DMS79 treated with DMSO at 0.1 percent for 48 hours (cell line): ENCODE measurements around the gene EPHA2.
"Not testable (repeated sequence)": the region's sequence is repeated elsewhere in the genome, so short reads cannot be mapped to it uniquely, and the experiment has no call there.

Experiments used
- DNase-seq: peaks from one replicate; lab custom pipeline; 2025; lab: John Stamatoyannopoulos, UW

Gene EPHA2

GRCh38 chr1:16119504-16119903 is 36.4 kb downstream of the EPHA2 start:
- no peak for DNase-seq

GRCh38 chr1:16118706-16119105 is 37.2 kb downstream of the EPHA2 start:
- DNase-seq = no peak

GRCh38 chr1:16117936-16118335 is 37.9 kb downstream of the EPHA2 start:
- DNase-seq = no peak

- no peak for DNase-seq
These were observed 38.5 kb downstream of the EPHA2 start for GRCh38 chr1:16117369-16117768.

GRCh38 chr1:16116625-16117024 is 39.2 kb downstream of the EPHA2 start:
- no peak for DNase-seq

GRCh38 chr1:16116002-16116401 is 39.9 kb downstream of the EPHA2 start:
- no peak for DNase-seq

GRCh38 chr1:16115468-16115983 is 40.3 kb downstream of the EPHA2 start:
- no peak for DNase-seq

GRCh38 chr1:16114527-16115467 is 41.1 kb downstream of the EPHA2 start:
- no peak for DNase-seq

GRCh38 chr1:16112596-16113555 is 43.0 kb downstream of the EPHA2 start:
- no peak for DNase-seq

- no peak for DNase-seq
These were observed 43.9 kb downstream of the EPHA2 start for GRCh38 chr1:16111771-16112595.

- DNase-seq = no peak
These were observed 45.0 kb downstream of the EPHA2 start for GRCh38 chr1:16110884-16111283.

- no peak for DNase-seq
These were observed 45.4 kb downstream of the EPHA2 start for GRCh38 chr1:16110456-16110855.

GRCh38 chr1:16109571-16109970 is 46.3 kb downstream of the EPHA2 start:
- DNase-seq = no peak

- not testable (repeated sequence) for DNase-seq
These were observed 48.8 kb downstream of the EPHA2 start for GRCh38 chr1:16107039-16107438.

- DNase-seq = no peak
These were observed 54.2 kb downstream of the EPHA2 start for GRCh38 chr1:16101623-16102022.

GRCh38 chr1:16099412-16099811 is 56.5 kb downstream of the EPHA2 start:
- no peak for DNase-seq

- no peak for DNase-seq
These were observed 60.4 kb downstream of the EPHA2 start for GRCh38 chr1:16095447-16095846.

GRCh38 chr1:16094453-16095158 is 61.3 kb downstream of the EPHA2 start:
- DNase-seq = no peak

- DNase-seq = no peak
These were observed 62.3 kb downstream of the EPHA2 start for GRCh38 chr1:16093611-16094010.

GRCh38 chr1:16092923-16093511 is 62.9 kb downstream of the EPHA2 start:
- DNase-seq = no peak
